H9 (cell line): ENCODE results near the gene TMEM30B. TPM values are rescaled to one million over a fixed set of nuclear protein-coding genes. Genes with fewer than 3 reads are reported as not detected.

ENCODE experiments used
- DNase-seq: peaks from one replicate; pipeline ENCODE4 v3.0.0-alpha.2; 2017
- H2AFZ ChIP-seq: one replicate; pipeline ENCODE4 v1.6.1; 2013; ENCODE audit warnings: mild to moderate bottlenecking, low read length, control low read depth, moderate library complexity
- H2AK5ac ChIP-seq: 2 replicates; pipeline ENCODE4 v1.6.1; 2013; ENCODE audit warnings: low read length, control low read depth, mixed read lengths; ENCODE audit not compliant: insufficient read length
- H2BK120ac ChIP-seq: one replicate; pipeline ENCODE4 v1.6.1; 2013; ENCODE audit warnings: low read depth, mild to moderate bottlenecking, low read length, control low read depth, inconsistent platforms; ENCODE audit not compliant: poor library complexity, severe bottlenecking
- H2BK12ac ChIP-seq: 2 replicates; pipeline ENCODE4 v1.6.1; 2013; ENCODE audit warnings: low read length, control low read depth, mixed read lengths, low read depth; ENCODE audit not compliant: insufficient read length
- H2BK15ac ChIP-seq: 2 replicates; pipeline ENCODE4 v1.6.1; 2013; ENCODE audit warnings: low read depth, low read length, control low read depth
- H2BK20ac ChIP-seq: one replicate; pipeline ENCODE4 v1.6.1; 2013; ENCODE audit warnings: low read depth, mild to moderate bottlenecking, low read length, control low read depth, inconsistent platforms; ENCODE audit not compliant: poor library complexity, severe bottlenecking
- H2BK5ac ChIP-seq: 2 replicates; pipeline ENCODE4 v1.6.1; 2013; ENCODE audit warnings: low read length, control low read depth, mixed read lengths; ENCODE audit not compliant: insufficient read length
- H3K14ac ChIP-seq: 2 replicates; pipeline ENCODE4 v1.6.1; 2013; ENCODE audit warnings: low read length, control low read depth; ENCODE audit not compliant: insufficient read depth
- H3K18ac ChIP-seq: 2 replicates; pipeline ENCODE4 v1.6.1; 2013; ENCODE audit warnings: low read depth, mild to moderate bottlenecking, mixed read lengths, low read length, control low read depth; ENCODE audit not compliant: insufficient read length
- H3K23ac ChIP-seq: 2 replicates; pipeline ENCODE4 v1.6.1; 2013; ENCODE audit warnings: low read length, control low read depth, mixed read lengths, low read depth; ENCODE audit not compliant: insufficient read length
- H3K23me2 ChIP-seq: 2 replicates; pipeline ENCODE4 v1.6.1; 2013; ENCODE audit warnings: low read depth, mild to moderate bottlenecking, mixed read lengths, low read length, control low read depth; ENCODE audit not compliant: insufficient read length, poor library complexity, severe bottlenecking
- H3K27ac ChIP-seq: 2 replicates; pipeline ENCODE4 v1.5.1; 2013; ENCODE audit warnings: low read length, control low read depth, mixed read lengths, low read depth; ENCODE audit not compliant: insufficient read length
- H3K27me3 ChIP-seq: 2 replicates; pipeline ENCODE4 v1.6.1; 2013; ENCODE audit warnings: low read length, control low read depth, inconsistent platforms; ENCODE audit not compliant: insufficient read depth
- H3K4ac ChIP-seq: 2 replicates; pipeline ENCODE4 v1.6.1; 2013; ENCODE audit warnings: low read depth, mild to moderate bottlenecking, control low read depth, inconsistent platforms, low read length, moderate library complexity
- H3K4me1 ChIP-seq: 2 replicates; pipeline ENCODE4 v1.6.1; 2013; ENCODE audit warnings: low read length, control low read depth, inconsistent platforms; ENCODE audit not compliant: insufficient read depth
- H3K4me2 ChIP-seq: 2 replicates; pipeline ENCODE4 v1.6.1; 2013; ENCODE audit warnings: low read length, control low read depth, mixed read lengths; ENCODE audit not compliant: insufficient read length, insufficient read depth
- H3K56ac ChIP-seq: 2 replicates; pipeline ENCODE4 v1.6.1; 2013; ENCODE audit warnings: low read depth, mild to moderate bottlenecking, mixed read lengths, low read length, control low read depth; ENCODE audit not compliant: insufficient read length
- H3K79me1 ChIP-seq: 2 replicates; pipeline ENCODE4 v1.6.1; 2013; ENCODE audit warnings: low read depth, mild to moderate bottlenecking, moderate library complexity, low read length, control low read depth, inconsistent platforms; ENCODE audit not compliant: insufficient read depth, poor library complexity, severe bottlenecking
- H3K79me2 ChIP-seq: 2 replicates; pipeline ENCODE4 v1.6.1; 2013; ENCODE audit warnings: low read length, control low read depth, inconsistent platforms; ENCODE audit not compliant: insufficient read depth
- H3K9ac ChIP-seq: 2 replicates; pipeline ENCODE4 v1.6.1; 2013; ENCODE audit warnings: low read length, control low read depth, mixed read lengths; ENCODE audit not compliant: insufficient read length; ENCODE audit errors: extremely low read depth
- H3K9me3 ChIP-seq: one replicate; pipeline ENCODE4 v1.6.1; 2013; ENCODE audit warnings: low read depth, low read length, inconsistent platforms; ENCODE audit not compliant: control insufficient read depth
- H3T11ph ChIP-seq: one replicate; pipeline ENCODE4 v1.6.1; 2013; ENCODE audit warnings: mild to moderate bottlenecking, low read length, control low read depth, inconsistent platforms
- H4K20me1 ChIP-seq: one replicate; pipeline ENCODE4 v1.6.1; 2013; ENCODE audit not compliant: control insufficient read depth, insufficient read length, insufficient read depth
- H4K5ac ChIP-seq: 2 replicates; pipeline ENCODE4 v1.6.1; 2013; ENCODE audit warnings: low read depth, mild to moderate bottlenecking, mixed read lengths, low read length, control low read depth; ENCODE audit not compliant: insufficient read length
- H4K8ac ChIP-seq: replicated peaks from 2 replicates; pipeline ENCODE4 v1.6.1; 2013; ENCODE audit warnings: low read length, control low read depth, mixed read lengths, low read depth; ENCODE audit not compliant: insufficient read length
- H4K91ac ChIP-seq: 2 replicates; pipeline ENCODE4 v1.6.1; 2013; ENCODE audit warnings: low read depth, mild to moderate bottlenecking, moderate library complexity, mixed read lengths, low read length, control low read depth; ENCODE audit not compliant: insufficient read length
- H3K27ac Mint-ChIP-seq, 3 experiments: 2 replicates in 2 of 3; 3 replicates in 1 of 3; pipeline ENCODE4 v1.8.0; 2020 to 2021; ENCODE audit warnings: mixed read lengths in 3 of 3, mild to moderate bottlenecking in 1 of 3, moderate library complexity in 1 of 3
- H3K27me3 Mint-ChIP-seq: 2 replicates; pipeline ENCODE4 v1.8.0; 2021; ENCODE audit warnings: low read depth, mild to moderate bottlenecking, moderate library complexity, mixed read lengths
- H3K36me3 Mint-ChIP-seq, 3 experiments: 2 replicates in 2 of 3; 3 replicates in 1 of 3; pipeline ENCODE4 v1.8.0; 2020 to 2021; ENCODE audit warnings: low read depth in 3 of 3, mixed read lengths in 3 of 3; ENCODE audit not compliant: insufficient read depth in 1 of 3
- H3K4me1 Mint-ChIP-seq, 2 experiments: 2 replicates each; pipeline ENCODE4 v1.8.0; 2020; ENCODE audit warnings: mixed read lengths in 2 of 2
- H3K4me3 Mint-ChIP-seq, 2 experiments: 2 replicates in 1 of 2; 3 replicates in 1 of 2; pipeline ENCODE4 v1.8.0; 2020 to 2021; ENCODE audit warnings: mild to moderate bottlenecking in 2 of 2, mixed read lengths in 2 of 2, moderate library complexity in 1 of 2
- H3K9me3 Mint-ChIP-seq, 2 experiments: 2 replicates in 1 of 2; 3 replicates in 1 of 2; pipeline ENCODE4 v1.8.0; 2020; ENCODE audit warnings: mild to moderate bottlenecking in 2 of 2, mixed read lengths in 2 of 2, moderate library complexity in 1 of 2
- WGBS: extraction: QIAGEN DNeasy Blood & Tissue Kit; methylation state at CpG from one replicate; pipeline ENCODE4 v1.1.7; 2013; ENCODE audit warnings: missing lambda C conversion rate, low lambda C conversion rate, mixed read lengths; ENCODE audit not compliant: insufficient read length; ENCODE audit errors: extremely low coverage; 5-methylcytosine and 5-hydroxymethylcytosine counted together
- total RNA-seq: library from RNA; stranded (reverse); gene quantifications from 2 replicates; pipeline ENCODE4 v1.2.1, GENCODE V29; 2021
- TF ChIP-seq, protein P1 (sequence below): fragments of 200-600 bp; sonication (generic); conservative IDR thresholded peaks from 3 replicates; pipeline ENCODE4 v1.8.0; 2021; ENCODE audit warnings: antibody characterized with exemption, mild to moderate bottlenecking

Gene TMEM30B
- total RNA-seq, 1 experiment from 2014 or later: 12.2 TPM

DNA sequence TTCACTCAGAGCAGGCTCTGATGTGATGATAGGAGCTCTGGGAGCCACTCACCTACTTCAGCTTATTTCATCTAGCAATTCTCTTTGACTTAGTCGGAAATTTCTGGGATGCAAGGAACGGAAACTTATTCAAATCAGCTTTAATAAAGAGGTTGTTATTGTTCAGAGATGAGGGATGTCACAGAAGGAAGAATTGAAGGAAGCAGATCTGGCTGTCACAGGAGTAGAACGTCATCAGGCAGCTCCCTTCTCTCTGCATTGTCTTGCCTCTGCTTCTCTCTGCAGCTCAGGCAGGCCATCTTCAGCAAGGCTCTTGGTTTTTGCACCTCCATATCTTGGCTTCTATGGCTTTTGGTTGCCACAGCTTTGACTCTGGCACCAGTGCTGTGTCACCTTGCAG, 7.6 kb upstream of the TMEM30B start:
- H3K4me1 Mint-ChIP-seq: peaks cover 0 to 6% of the 10 kb centered on the region in 2 experiments; a peak in 1 of 4 replicates
- no peak overlapping the region; a peak in 1 of 7 replicates for H3K27ac Mint-ChIP-seq

More for the DNA sequence above, 7.6 kb upstream of the TMEM30B start:
- no peak overlapping the region for H2AK5ac ChIP-seq
- H3K4ac ChIP-seq: no peak overlapping the region
- H3K18ac ChIP-seq: no peak overlapping the region
- TF ChIP-seq, protein P1, sequence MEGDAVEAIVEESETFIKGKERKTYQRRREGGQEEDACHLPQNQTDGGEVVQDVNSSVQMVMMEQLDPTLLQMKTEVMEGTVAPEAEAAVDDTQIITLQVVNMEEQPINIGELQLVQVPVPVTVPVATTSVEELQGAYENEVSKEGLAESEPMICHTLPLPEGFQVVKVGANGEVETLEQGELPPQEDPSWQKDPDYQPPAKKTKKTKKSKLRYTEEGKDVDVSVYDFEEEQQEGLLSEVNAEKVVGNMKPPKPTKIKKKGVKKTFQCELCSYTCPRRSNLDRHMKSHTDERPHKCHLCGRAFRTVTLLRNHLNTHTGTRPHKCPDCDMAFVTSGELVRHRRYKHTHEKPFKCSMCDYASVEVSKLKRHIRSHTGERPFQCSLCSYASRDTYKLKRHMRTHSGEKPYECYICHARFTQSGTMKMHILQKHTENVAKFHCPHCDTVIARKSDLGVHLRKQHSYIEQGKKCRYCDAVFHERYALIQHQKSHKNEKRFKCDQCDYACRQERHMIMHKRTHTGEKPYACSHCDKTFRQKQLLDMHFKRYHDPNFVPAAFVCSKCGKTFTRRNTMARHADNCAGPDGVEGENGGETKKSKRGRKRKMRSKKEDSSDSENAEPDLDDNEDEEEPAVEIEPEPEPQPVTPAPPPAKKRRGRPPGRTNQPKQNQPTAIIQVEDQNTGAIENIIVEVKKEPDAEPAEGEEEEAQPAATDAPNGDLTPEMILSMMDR: no peak
- H3K27ac ChIP-seq: no peak overlapping the region
- WGBS: no CpG with 5 or more reads among the region's 3 CpGs
- H3K14ac ChIP-seq: no peak overlapping the region
- H3K27me3 ChIP-seq: no peaks in the 10 kb centered on the region
- H3K27me3 Mint-ChIP-seq: no peaks in the 10 kb centered on the region; the same call in 1 of the 2 replicates
- no peaks in the 10 kb centered on the region for H3K79me2 ChIP-seq
- no peak overlapping the region for H4K8ac ChIP-seq
- no peak overlapping the region for H4K91ac ChIP-seq
- no peaks in the 10 kb centered on the region for H3K23me2 ChIP-seq
- no peak overlapping the region for H2BK20ac ChIP-seq
- DNase-seq: no peak
- H2BK5ac ChIP-seq: no peak overlapping the region
- no peaks in the 10 kb centered on the region for H4K20me1 ChIP-seq
- no peaks in the 10 kb centered on the region for H3K4me1 ChIP-seq
- no peak overlapping the region for H3K23ac ChIP-seq
- H3K4me2 ChIP-seq: no peak overlapping the region
- no peak overlapping the region for H4K5ac ChIP-seq
- no peaks in the 10 kb centered on the region for H3K9me3 Mint-ChIP-seq
- H3K56ac ChIP-seq: no peak overlapping the region
- H2AFZ ChIP-seq: no peak overlapping the region
- no peak overlapping the region for H3T11ph ChIP-seq
- H3K4me3 Mint-ChIP-seq: no peak overlapping the region
- H3K9ac ChIP-seq: no peak overlapping the region
- H2BK12ac ChIP-seq: no peak overlapping the region
- no peaks in the 10 kb centered on the region for H3K79me1 ChIP-seq
- no peak overlapping the region for H2BK120ac ChIP-seq
- no peaks in the 10 kb centered on the region for H3K9me3 ChIP-seq
- no peak overlapping the region for H2BK15ac ChIP-seq
- no peaks in the 10 kb centered on the region for H3K36me3 Mint-ChIP-seq
